OCI-LY7 (cell line): Measurements from ENCODE around the gene BLVRB. TPM values are rescaled to one million over a fixed set of nuclear protein-coding genes. Genes with fewer than 3 reads are reported as not detected.

Experiments
- BruUV-seq: library from RNA; stranded (reverse); fragments of 400-500 nt; replicated peaks from 2 replicates; lab custom pipeline; 2021; lab: Mats Ljungman, UMichigan
- CTCF ChIA-PET: fragments of 300-600 bp; sonication (Branson Sonifier 250); formaldehyde crosslinking; loops from one replicate; lab custom pipeline; 2022; ENCODE audit warnings: antibody characterized with exemption; ENCODE audit not compliant: unreplicated experiment; lab: Charles Lee
- POLR2A ChIA-PET: fragments of 300-600 bp; sonication (Branson Sonifier 250); formaldehyde crosslinking; loops from one replicate; lab custom pipeline; 2022; ENCODE audit warnings: antibody characterized with exemption; lab: Charles Lee
- DNase-seq: peaks from one replicate; pipeline ENCODE4 v3.0.0-alpha.2; 2015; ENCODE audit warnings: low spot score
- H2AFZ ChIP-seq: fragments of 200-600 bp; sonication (generic), shearing (Covaris generic); 2 replicates; pipeline ENCODE4 v1.6.1; 2014; ENCODE audit warnings: mild to moderate bottlenecking, antibody characterized with exemption, low read length, moderate library complexity
- H3K27ac ChIP-seq: fragments of 200-600 bp; sonication (generic); 2 replicates; pipeline ENCODE4 v1.5.1; 2014; ENCODE audit warnings: mixed run types, low read depth, mild to moderate bottlenecking, moderate library complexity, low read length, inconsistent platforms; ENCODE audit not compliant: poor library complexity, severe bottlenecking
- H3K36me3 ChIP-seq: fragments of 200-600 bp; sonication (generic); 2 replicates; pipeline ENCODE4 v1.6.1; 2014; ENCODE audit warnings: mild to moderate bottlenecking, antibody characterized with exemption, low read length, moderate library complexity, mixed read lengths; ENCODE audit not compliant: insufficient read depth
- H3K4me1 ChIP-seq: fragments of 200-600 bp; sonication (generic); 2 replicates; pipeline ENCODE4 v1.5.1; 2014; ENCODE audit warnings: mild to moderate bottlenecking, low read length; ENCODE audit not compliant: insufficient read depth, poor library complexity, severe bottlenecking
- H3K4me2 ChIP-seq: fragments of 200-600 bp; sonication (generic); 2 replicates; pipeline ENCODE4 v1.6.1; 2014; ENCODE audit warnings: mild to moderate bottlenecking, low read length
- H3K4me3 ChIP-seq: fragments of 200-600 bp; sonication (generic); 2 replicates; pipeline ENCODE4 v1.5.1; 2014; ENCODE audit warnings: mild to moderate bottlenecking, low read depth, low read length; ENCODE audit not compliant: poor library complexity, severe bottlenecking
- H3K79me2 ChIP-seq: fragments of 200-600 bp; sonication (generic); 2 replicates; pipeline ENCODE4 v1.6.1; 2016; ENCODE audit warnings: low read depth, mild to moderate bottlenecking, low read length, moderate library complexity, mixed read lengths; ENCODE audit not compliant: insufficient read depth
- H3K9me2 ChIP-seq: fragments of 200-600 bp; sonication (generic); 2 replicates; pipeline ENCODE4 v1.6.1; 2016; ENCODE audit warnings: mild to moderate bottlenecking, low read length, mixed read lengths; ENCODE audit not compliant: insufficient read depth
- H3K9me3 ChIP-seq: fragments of 200-600 bp; sonication (generic); 2 replicates; pipeline ENCODE4 v1.6.1; 2014; ENCODE audit warnings: mild to moderate bottlenecking, mixed run types, low read length, mixed read lengths
- H4K20me1 ChIP-seq: fragments of 200-600 bp; sonication (generic); 2 replicates; pipeline ENCODE4 v1.6.1; 2014; ENCODE audit warnings: mild to moderate bottlenecking, antibody characterized with exemption, low read length, moderate library complexity, mixed read lengths; ENCODE audit not compliant: insufficient read depth
- EZH2phosphoT487 ChIP-seq: fragments of 200-600 bp; sonication (generic); IDR thresholded peaks from 2 replicates; pipeline ENCODE4 v1.6.1; 2018; ENCODE audit warnings: low read depth, borderline replicate concordance, mild to moderate bottlenecking, mixed run types, antibody characterized with exemption, low read length, moderate library complexity, mixed read lengths
- intact Hi-C: fragments of 100-400 bp; cut with micrococcal nuclease; formaldehyde crosslinking; loops from one replicate; pipeline ENCODE4 v1.10.0; 2022; ENCODE audit not compliant: unreplicated experiment
- total RNA-seq, 2 experiments: library from RNA; depleted of rRNA in 1 of 2; stranded (reverse); fragments of >200 nt in 1 of 2; shearing (Covaris generic) in 1 of 2; gene quantifications; 2 replicates each; pipeline ENCODE4 v1.2.3, GENCODE V29; 2014 to 2022
- TF ChIP-seq, protein P1 (sequence below): fragments of 200-600 bp; sonication (generic); conservative IDR thresholded peaks from 2 replicates; pipeline ENCODE4 v1.5.1; 2014; ENCODE audit warnings: mild to moderate bottlenecking, antibody characterized with exemption, low read length, moderate library complexity, mixed read lengths

BLVRB gene
- total RNA-seq, 2 experiments from 2014 or later, result 45.0 to 48.5 TPM

DNA sequence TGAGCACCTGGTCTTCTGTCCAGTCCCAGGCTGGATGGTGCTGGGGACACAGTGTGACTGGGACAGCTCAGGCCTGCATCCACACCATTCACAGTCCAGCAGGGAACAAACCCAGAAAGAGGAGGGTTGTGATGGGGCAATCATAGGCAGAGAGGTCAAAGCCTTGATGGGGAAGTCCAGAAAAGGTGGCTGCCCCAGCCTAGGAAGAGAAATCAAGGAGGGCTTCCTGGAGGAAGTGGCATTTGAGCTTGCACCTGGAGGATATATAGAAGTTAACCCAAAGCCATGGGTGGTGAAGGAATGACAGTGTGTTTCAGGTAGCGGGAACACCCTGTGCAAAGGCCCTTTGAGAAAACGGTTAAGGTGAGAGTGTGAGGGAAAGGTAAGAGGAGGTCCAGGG lies 49.8 kb downstream of the BLVRB start:
- no peaks in the 10 kb centered on the region for H3K36me3 ChIP-seq
- H3K27ac ChIP-seq, result no peak overlapping the region
- H2AFZ ChIP-seq, result no peak overlapping the region
- CTCF ChIA-PET, result no interaction called here
- H3K4me1 ChIP-seq, result peaks cover 28% of the 10 kb centered on the region
- TF ChIP-seq EZH2phosphoT487, result no peak
- TF ChIP-seq, protein P1, sequence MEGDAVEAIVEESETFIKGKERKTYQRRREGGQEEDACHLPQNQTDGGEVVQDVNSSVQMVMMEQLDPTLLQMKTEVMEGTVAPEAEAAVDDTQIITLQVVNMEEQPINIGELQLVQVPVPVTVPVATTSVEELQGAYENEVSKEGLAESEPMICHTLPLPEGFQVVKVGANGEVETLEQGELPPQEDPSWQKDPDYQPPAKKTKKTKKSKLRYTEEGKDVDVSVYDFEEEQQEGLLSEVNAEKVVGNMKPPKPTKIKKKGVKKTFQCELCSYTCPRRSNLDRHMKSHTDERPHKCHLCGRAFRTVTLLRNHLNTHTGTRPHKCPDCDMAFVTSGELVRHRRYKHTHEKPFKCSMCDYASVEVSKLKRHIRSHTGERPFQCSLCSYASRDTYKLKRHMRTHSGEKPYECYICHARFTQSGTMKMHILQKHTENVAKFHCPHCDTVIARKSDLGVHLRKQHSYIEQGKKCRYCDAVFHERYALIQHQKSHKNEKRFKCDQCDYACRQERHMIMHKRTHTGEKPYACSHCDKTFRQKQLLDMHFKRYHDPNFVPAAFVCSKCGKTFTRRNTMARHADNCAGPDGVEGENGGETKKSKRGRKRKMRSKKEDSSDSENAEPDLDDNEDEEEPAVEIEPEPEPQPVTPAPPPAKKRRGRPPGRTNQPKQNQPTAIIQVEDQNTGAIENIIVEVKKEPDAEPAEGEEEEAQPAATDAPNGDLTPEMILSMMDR, result no peak
- H3K4me2 ChIP-seq, result no peak overlapping the region
- no TSS peak for BruUV-seq
- POLR2A ChIA-PET, result no interaction called here
- no peaks in the 10 kb centered on the region for H4K20me1 ChIP-seq
- no peaks in the 10 kb centered on the region for H3K9me3 ChIP-seq
- no peaks in the 10 kb centered on the region for H3K79me2 ChIP-seq
- no peaks in the 10 kb centered on the region for H3K9me2 ChIP-seq
- DNase-seq, result no peak
- no peak overlapping the region for H3K4me3 ChIP-seq
- intact Hi-C loops, result no loop called here

DNA sequence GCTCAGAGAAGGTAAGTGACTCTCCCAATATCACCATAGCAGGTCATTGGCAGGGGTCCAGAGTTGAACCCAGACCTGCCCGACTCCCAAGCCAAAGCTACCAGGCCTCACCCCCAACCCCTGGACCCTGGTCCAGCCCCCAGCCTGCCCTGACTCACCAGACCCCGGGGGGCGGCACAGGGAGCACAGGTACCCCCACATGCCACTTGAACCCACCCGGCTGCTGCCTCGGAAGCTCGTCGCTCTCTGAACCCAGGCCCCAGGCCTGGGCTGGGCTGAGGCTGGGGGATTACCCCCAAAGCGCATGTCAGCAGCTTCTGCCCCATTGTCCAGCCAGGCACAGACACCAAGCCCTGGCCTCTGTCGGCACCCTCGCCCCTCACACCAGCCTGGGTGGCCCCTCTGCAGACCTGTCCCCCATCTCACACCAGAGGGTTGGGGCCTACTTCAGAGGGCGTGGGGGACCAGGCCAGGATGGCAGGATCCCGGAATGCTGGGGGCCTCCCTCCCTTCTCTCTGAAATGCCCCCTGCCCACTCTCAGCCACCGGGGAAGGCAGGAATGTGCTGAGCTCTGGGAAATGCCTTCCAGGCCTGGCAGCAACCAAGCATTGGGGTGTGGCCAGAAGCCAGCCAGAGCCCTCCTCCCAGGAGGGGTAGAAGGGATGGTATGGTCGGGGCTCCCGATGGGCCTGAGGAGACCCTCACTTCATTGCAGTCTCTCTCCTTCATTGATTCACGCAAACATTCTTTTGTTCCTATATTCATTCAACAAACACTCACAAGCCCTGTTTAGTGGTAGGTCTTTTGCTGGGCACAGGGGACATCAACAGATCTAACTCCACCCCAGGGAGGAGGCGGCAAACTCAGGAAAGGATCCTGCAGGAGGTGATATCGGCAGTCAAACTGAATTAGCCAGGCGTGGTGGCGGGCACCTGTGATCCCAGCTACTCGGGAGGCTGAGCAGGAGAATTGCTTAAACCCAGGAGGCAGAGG lies 50.7 kb downstream of the BLVRB start:
- Histone ChIP-seq H4K20me1 (no peaks in the 10 kb centered on the region), H3K4me1 (peaks cover 38% of the 10 kb centered on the region), H2AFZ (no peak overlapping the region), H3K79me2 (no peaks in the 10 kb centered on the region), H3K36me3 (no peaks in the 10 kb centered on the region), H3K9me2 (no peaks in the 10 kb centered on the region), H3K4me2 (no peak overlapping the region), H3K9me3 (no peaks in the 10 kb centered on the region), H3K27ac (no peak overlapping the region), H3K4me3 (no peak overlapping the region)
- no TSS peak for BruUV-seq
- CTCF ChIA-PET, result no interaction called here
- intact Hi-C loops, result no loop called here
- POLR2A ChIA-PET, result no interaction called here
- TF ChIP-seq, protein P1, result no peak
- TF ChIP-seq EZH2phosphoT487, result no peak
- no peak for DNase-seq
